Epithelial cell of esophagus (primary cell): ENCODE results near the gene LRRC7.
"Not testable (repeated sequence)": the region's sequence is repeated elsewhere in the genome, so short reads cannot be mapped to it uniquely, and the experiment has no call there.

Experiments
- DNase-seq: peaks from one replicate; pipeline ENCODE4 v3.0.0; 2010; ENCODE audit warnings: low read depth
- H3K4me3 ChIP-seq: 2 replicates; pipeline ENCODE4 v1.5.1; 2011; ENCODE audit warnings: mild to moderate bottlenecking, low read length, control low read depth
- CTCF ChIP-seq: IDR thresholded peaks from 2 replicates; pipeline ENCODE4 v1.5.1; 2011; ENCODE audit warnings: low read depth, mild to moderate bottlenecking, low read length, control low read depth, inconsistent platforms; ENCODE audit not compliant: insufficient read depth; ENCODE audit errors: missing control alignments

Gene LRRC7

GRCh38 chr1:69932760-69933159, 365.0 kb downstream of the LRRC7 start:
- no peak for TF ChIP-seq CTCF
- DNase-seq: no peak
- H3K4me3 ChIP-seq: no peak overlapping the region

- no peak for DNase-seq
- H3K4me3 ChIP-seq: no peak overlapping the region
- no peak for TF ChIP-seq CTCF
Measured at GRCh38 chr1:69940231-69940630, 372.5 kb downstream of the LRRC7 start.

- no peak for DNase-seq
- TF ChIP-seq CTCF: no peak
- H3K4me3 ChIP-seq: no peak overlapping the region
Measured at GRCh38 chr1:69940816-69941215, 373.1 kb downstream of the LRRC7 start.

GRCh38 chr1:69943030-69943429, 375.3 kb downstream of the LRRC7 start:
- no peak overlapping the region for H3K4me3 ChIP-seq
- no peak for DNase-seq
- no peak for TF ChIP-seq CTCF

GRCh38 chr1:69946935-69947334, 379.2 kb downstream of the LRRC7 start:
- no peak for DNase-seq
- H3K4me3 ChIP-seq: no peak overlapping the region

GRCh38 chr1:69947837-69948236, 380.1 kb downstream of the LRRC7 start:
- peak; percentile 70 for DNase-seq
- H3K4me3 ChIP-seq: no peak overlapping the region
- no peak for TF ChIP-seq CTCF

More at GRCh38 chr1:69946935-69947334, 379.2 kb downstream of the LRRC7 start:
- no peak for TF ChIP-seq CTCF

- no peak for DNase-seq
- H3K4me3 ChIP-seq: no peak overlapping the region
- no peak for TF ChIP-seq CTCF
Measured at GRCh38 chr1:69952676-69953075, 385.0 kb downstream of the LRRC7 start.

- not testable (repeated sequence) for H3K4me3 ChIP-seq, DNase-seq
Measured at GRCh38 chr1:69962452-69962851, 394.7 kb downstream of the LRRC7 start.
